Nephron (organoid): ENCODE data around the gene MUC13.

Source experiments
- H3K27ac Mint-ChIP-seq, 3 experiments: 2 replicates each; pipeline ENCODE4 v1.8.0; 2020; ENCODE audit warnings: mixed read lengths in 3 of 3, mild to moderate bottlenecking in 2 of 3, moderate library complexity in 1 of 3
- H3K27me3 Mint-ChIP-seq: 2 replicates; pipeline ENCODE4 v1.8.0; 2021; ENCODE audit warnings: low read depth, mild to moderate bottlenecking, moderate library complexity, mixed read lengths
- H3K36me3 Mint-ChIP-seq: 2 replicates; pipeline ENCODE4 v1.8.0; 2020; ENCODE audit warnings: low read depth, mixed read lengths
- H3K4me1 Mint-ChIP-seq: 2 replicates; pipeline ENCODE4 v1.8.0; 2020; ENCODE audit warnings: mixed read lengths
- H3K4me3 Mint-ChIP-seq, 3 experiments: 2 replicates each; pipeline ENCODE4 v1.8.0; 2020; ENCODE audit warnings: mild to moderate bottlenecking in 3 of 3, mixed read lengths in 3 of 3, moderate library complexity in 2 of 3
- H3K9me3 Mint-ChIP-seq: 2 replicates; pipeline ENCODE4 v1.8.0; 2020; ENCODE audit warnings: mixed read lengths
- CTCF ChIP-seq, 3 experiments: fragments of 200-600 bp; sonication (generic); IDR thresholded peaks; one replicate each; pipeline ENCODE4 v1.5.0; 2021; ENCODE audit warnings: antibody characterized with exemption in 3 of 3; ENCODE audit not compliant: unreplicated experiment in 3 of 3

The MUC13 gene

GRCh38 chr3:124966521-124967445 is 32.2 kb upstream of the MUC13 start:
- Mint-ChIP-seq H3K4me1 (no peaks in the 10 kb centered on the region), H3K27me3 (no peaks in the 10 kb centered on the region), H3K27ac (no peak overlapping the region)

GRCh38 chr3:124965413-124965812 is 30.9 kb upstream of the MUC13 start:
- Mint-ChIP-seq H3K4me3 (no peak overlapping the region), H3K4me1 (no peaks in the 10 kb centered on the region), H3K36me3 (peaks cover 10% of the 10 kb centered on the region), H3K27ac (peak overlapping the region in 1 of 3 experiments; percentile 53), H3K9me3 (no peaks in the 10 kb centered on the region), H3K27me3 (no peaks in the 10 kb centered on the region)
- no peak for TF ChIP-seq CTCF (IDR thresholded peaks at IDR 0.05; ENCODE audit: unreplicated experiment in 3 of 3)

More at GRCh38 chr3:124966521-124967445, 32.2 kb upstream of the MUC13 start:
- TF ChIP-seq CTCF (IDR thresholded peaks at IDR 0.05; ENCODE audit: unreplicated experiment in 3 of 3), result no peak
- Mint-ChIP-seq H3K4me3 (no peak overlapping the region), H3K9me3 (no peaks in the 10 kb centered on the region), H3K36me3 (peaks cover 13% of the 10 kb centered on the region)

GRCh38 chr3:124964387-124964786 is 29.8 kb upstream of the MUC13 start:
- H3K9me3 Mint-ChIP-seq, result no peaks in the 10 kb centered on the region
- no peaks in the 10 kb centered on the region for H3K27me3 Mint-ChIP-seq
- no peaks in the 10 kb centered on the region for H3K4me1 Mint-ChIP-seq
- H3K27ac Mint-ChIP-seq, result peak overlapping the region in 1 of 3 experiments; percentile 10
- no peak overlapping the region for H3K4me3 Mint-ChIP-seq
- H3K36me3 Mint-ChIP-seq, result peaks cover 4% of the 10 kb centered on the region
- TF ChIP-seq CTCF (IDR thresholded peaks at IDR 0.05; ENCODE audit: unreplicated experiment in 3 of 3), result no peak

GRCh38 chr3:124963755-124964154 is 29.2 kb upstream of the MUC13 start:
- Mint-ChIP-seq H3K4me3 (no peak overlapping the region), H3K27ac (peak overlapping the region in 1 of 3 experiments; percentile 10), H3K9me3 (no peaks in the 10 kb centered on the region), H3K36me3 (peaks cover 4% of the 10 kb centered on the region), H3K4me1 (no peaks in the 10 kb centered on the region), H3K27me3 (no peaks in the 10 kb centered on the region)
- no peak for TF ChIP-seq CTCF (IDR thresholded peaks at IDR 0.05; ENCODE audit: unreplicated experiment in 3 of 3)

GRCh38 chr3:124962403-124962940 is 27.9 kb upstream of the MUC13 start:
- H3K4me1 Mint-ChIP-seq, result no peaks in the 10 kb centered on the region

More at GRCh38 chr3:124962403-124962940, 27.9 kb upstream of the MUC13 start:
- Mint-ChIP-seq H3K9me3 (no peaks in the 10 kb centered on the region), H3K4me3 (no peak overlapping the region), H3K27ac (no peak overlapping the region), H3K36me3 (no peaks in the 10 kb centered on the region), H3K27me3 (no peaks in the 10 kb centered on the region)
- TF ChIP-seq CTCF (IDR thresholded peaks at IDR 0.05; ENCODE audit: unreplicated experiment in 3 of 3), result no peak
